IMR-90 (cell line): Measurements from ENCODE around the gene ARHGAP10. TPM values are rescaled to one million over a fixed set of nuclear protein-coding genes. Genes with fewer than 3 reads are reported as not detected.

ENCODE experiments used
- ATAC-seq: fragments of 200-7000 bp; cut with Tn5 transposase; 2 replicates; pipeline ENCODE4 v1.9.1; 2020; ENCODE audit warnings: low read depth, mild to moderate bottlenecking, moderate library complexity
- BruUV-seq: library from RNA; stranded (reverse); fragments of 400-500 nt; replicated peaks from 2 replicates; lab custom pipeline; 2021; lab: Mats Ljungman, UMichigan
- CTCF ChIA-PET: fragments of 300-600 bp; formaldehyde crosslinking; extraction: SDS; loops from one replicate; lab custom pipeline; 2021; ENCODE audit warnings: antibody characterized with exemption; lab: Yijun Ruan, JAX
- POLR2A ChIA-PET: fragments of 300-600 bp; sonication (Branson Sonifier 250); formaldehyde crosslinking; loops from one replicate; lab custom pipeline; 2022; ENCODE audit warnings: antibody characterized with exemption; ENCODE audit not compliant: unreplicated experiment; lab: Charles Lee
- DNase-seq: peaks from one replicate; pipeline ENCODE4 v3.0.0; 2013
- H2AFZ ChIP-seq: replicated peaks from 2 replicates; pipeline ENCODE3; 2013; ENCODE audit warnings: low read length, mild to moderate bottlenecking; ENCODE audit not compliant: poor library complexity
- H2AK5ac ChIP-seq: 2 replicates; pipeline ENCODE4 v1.6.1; 2013; ENCODE audit warnings: low read depth, low read length, inconsistent platforms
- H2AK9ac ChIP-seq: replicated peaks from 2 replicates; pipeline ENCODE3; 2013; ENCODE audit warnings: mild to moderate bottlenecking, low read depth, low read length, moderate library complexity; ENCODE audit not compliant: poor library complexity
- H2BK120ac ChIP-seq: 2 replicates; pipeline ENCODE4 v1.6.1; 2013; ENCODE audit warnings: low read depth, low read length, inconsistent platforms
- H2BK15ac ChIP-seq: 3 replicates; pipeline ENCODE4 v1.6.1; 2013; ENCODE audit warnings: low read depth, low read length, inconsistent platforms
- H2BK20ac ChIP-seq: 2 replicates; pipeline ENCODE4 v1.6.1; 2013; ENCODE audit warnings: low read depth, mild to moderate bottlenecking, inconsistent platforms, low read length, moderate library complexity
- H2BK5ac ChIP-seq: 2 replicates; pipeline ENCODE4 v1.6.1; 2013; ENCODE audit warnings: mild to moderate bottlenecking, low read depth, low read length, inconsistent platforms; ENCODE audit not compliant: poor library complexity, severe bottlenecking
- H3K14ac ChIP-seq: replicated peaks from 2 replicates; pipeline ENCODE4 v1.6.1; 2013; ENCODE audit warnings: low read depth, low read length, inconsistent platforms
- H3K18ac ChIP-seq: 2 replicates; pipeline ENCODE4 v1.6.1; 2013; ENCODE audit warnings: low read depth, low read length, control low read depth
- H3K23ac ChIP-seq: 2 replicates; pipeline ENCODE4 v1.6.1; 2013; ENCODE audit warnings: low read depth, low read length, inconsistent platforms
- H3K27ac ChIP-seq: 2 replicates; pipeline ENCODE4 v1.5.1; 2013; ENCODE audit warnings: mild to moderate bottlenecking, control low read depth, low read length; ENCODE audit not compliant: insufficient read depth
- H3K27me3 ChIP-seq: 2 replicates; pipeline ENCODE4 v1.6.1; 2013; ENCODE audit warnings: low read length; ENCODE audit not compliant: control insufficient read depth, insufficient read depth
- H3K36me3 ChIP-seq: 2 replicates; pipeline ENCODE4 v1.6.1; 2013; ENCODE audit warnings: low read length, mixed read lengths; ENCODE audit not compliant: control insufficient read depth, insufficient read depth
- H3K4ac ChIP-seq: 2 replicates; pipeline ENCODE4 v1.6.1; 2013; ENCODE audit warnings: low read depth, low read length, inconsistent platforms
- H3K4me1 ChIP-seq: 2 replicates; pipeline ENCODE4 v1.6.1; 2013; ENCODE audit warnings: low read length, mixed read lengths; ENCODE audit not compliant: control insufficient read depth, insufficient read depth
- H3K4me2 ChIP-seq: 2 replicates; pipeline ENCODE4 v1.6.1; 2013; ENCODE audit warnings: low read depth, mild to moderate bottlenecking, control low read depth, low read length, moderate library complexity
- H3K4me3 ChIP-seq: 2 replicates; pipeline ENCODE4 v1.5.1; 2013; ENCODE audit warnings: low read depth, mild to moderate bottlenecking, control low read depth, low read length, moderate library complexity; ENCODE audit not compliant: insufficient read depth
- H3K56ac ChIP-seq: 2 replicates; pipeline ENCODE4 v1.6.1; 2013; ENCODE audit warnings: low read length, inconsistent platforms; ENCODE audit not compliant: insufficient read depth; ENCODE audit errors: extremely low read depth
- H3K79me1 ChIP-seq, 2 experiments: 2 replicates each; pipeline ENCODE4 v1.6.1; 2013; ENCODE audit warnings: low read length in 2 of 2, inconsistent platforms in 1 of 2, low read depth in 1 of 2
- H3K9ac ChIP-seq: 2 replicates; pipeline ENCODE4 v1.6.1; 2013; ENCODE audit warnings: low read depth, low read length, control low read depth
- H3K9me1 ChIP-seq: 2 replicates; pipeline ENCODE4 v1.6.1; 2013; ENCODE audit warnings: low read length, inconsistent platforms; ENCODE audit not compliant: insufficient read depth
- H3K9me3 ChIP-seq: 2 replicates; pipeline ENCODE4 v1.6.1; 2013; ENCODE audit warnings: low read length; ENCODE audit not compliant: control insufficient read depth, insufficient read depth
- H4K20me1 ChIP-seq: 2 replicates; pipeline ENCODE4 v1.6.1; 2013; ENCODE audit warnings: low read length, inconsistent platforms; ENCODE audit not compliant: insufficient read depth
- H4K5ac ChIP-seq: 2 replicates; pipeline ENCODE4 v1.6.1; 2013; ENCODE audit warnings: mild to moderate bottlenecking, low read depth, low read length, control low read depth
- H4K8ac ChIP-seq, 2 experiments: 2 replicates each; pipeline ENCODE4 v1.6.1; 2013; ENCODE audit warnings: low read depth in 2 of 2, low read length in 2 of 2, control low read depth in 1 of 2, inconsistent platforms in 1 of 2
- H4K91ac ChIP-seq: 2 replicates; pipeline ENCODE4 v1.6.1; 2013; ENCODE audit warnings: low read depth, low read length, inconsistent platforms; ENCODE audit not compliant: insufficient read depth
- BHLHE40 ChIP-seq: fragments of 150-350 bp; IDR thresholded peaks from 2 replicates; pipeline ENCODE4 v1.6.1; 2016; ENCODE audit warnings: mild to moderate bottlenecking, low read depth, low read length
- CEBPB ChIP-seq: IDR thresholded peaks from 2 replicates; pipeline ENCODE4 v1.6.1; 2012; ENCODE audit warnings: low read depth, low read length, improper control_type of control experiment
- CHD1 ChIP-seq: IDR thresholded peaks from 2 replicates; pipeline ENCODE4 v1.6.1; 2012; ENCODE audit warnings: low read depth, low read length, improper control_type of control experiment
- CTCF ChIP-seq: conservative IDR thresholded peaks from 2 replicates; pipeline ENCODE4 v1.5.1; 2012; ENCODE audit warnings: mild to moderate bottlenecking, low read depth, low read length, improper control_type of control experiment
- MAFK ChIP-seq: IDR thresholded peaks from 2 replicates; pipeline ENCODE4 v1.6.1; 2012; ENCODE audit warnings: low read depth, low read length, improper control_type of control experiment
- MAZ ChIP-seq: IDR thresholded peaks from 2 replicates; pipeline ENCODE4 v1.6.1; 2012; ENCODE audit warnings: low read depth, mild to moderate bottlenecking, low read length, improper control_type of control experiment, moderate library complexity, borderline replicate concordance
- POLR2A ChIP-seq: IDR thresholded peaks from 2 replicates; pipeline ENCODE4 v1.6.1; 2012; ENCODE audit warnings: mild to moderate bottlenecking, low read depth, low read length
- RCOR1 ChIP-seq: IDR thresholded peaks from 2 replicates; pipeline ENCODE4 v1.6.1; 2012; ENCODE audit warnings: mild to moderate bottlenecking, low read length, improper control_type of control experiment; ENCODE audit not compliant: insufficient replicate concordance
- RFX5 ChIP-seq: IDR thresholded peaks from 2 replicates; pipeline ENCODE4 v1.8.0; 2012; ENCODE audit warnings: low read depth, mild to moderate bottlenecking, low read length, moderate library complexity
- SMC3 ChIP-seq: fragments of 150-350 bp; IDR thresholded peaks from 2 replicates; pipeline ENCODE4 v1.6.1; 2016; ENCODE audit warnings: low read depth, mild to moderate bottlenecking, antibody characterized with exemption, low read length, moderate library complexity
- WGBS, 2 experiments: methylation state at CpG; one replicate each; pipeline versions ENCODE4 v1.1.5 to v1.1.7; 2013; ENCODE audit warnings: missing lambda C conversion rate in 2 of 2; ENCODE audit not compliant: insufficient read length in 1 of 2; ENCODE audit errors: extremely low coverage in 2 of 2; 5-methylcytosine and 5-hydroxymethylcytosine counted together
- dilution Hi-C: fragments of 300-500 bp; cut with HindIII; formaldehyde crosslinking; loops from one replicate; pipeline ENCODE4 v1.14.3; 2018; ENCODE audit warnings: low sequenced_read_pairs; ENCODE audit not compliant: unreplicated experiment
- in situ Hi-C: fragments of 300-500 bp; cut with MboI; formaldehyde crosslinking; loops from 3 replicates; pipeline ENCODE4 v1.14.3; 2019; ENCODE audit warnings: low sequenced_read_pairs, inconsistent platforms, mixed read lengths
- intact Hi-C: fragments of 100-400 bp; cut with micrococcal nuclease; formaldehyde crosslinking; loops from 2 replicates; pipeline ENCODE4 v1.10.0; 2022
- polyA plus RNA-seq, 3 experiments: library from polyadenylated mRNA; depleted of rRNA; stranded (reverse); fragments of >200 nt; gene quantifications; 2 replicates each; pipeline ENCODE4 v1.2.3, GENCODE V29; 2012; ENCODE audit warnings: low replicate concordance in 1 of 3
- total RNA-seq: library from RNA; depleted of rRNA; stranded (reverse); fragments of >200 nt; gene quantifications from 2 replicates; pipeline ENCODE4 v1.2.3, GENCODE V29; 2012
- TF ChIP-seq, protein P1 (sequence below): fragments of 150-350 bp; IDR thresholded peaks from 2 replicates; pipeline ENCODE4 v1.6.1; 2017; ENCODE audit warnings: mild to moderate bottlenecking, antibody characterized with exemption, low read length, low read depth

The ARHGAP10 gene
- total and polyA plus RNA-seq, 2 of the 4 experiments (the other 2 are of a cell fraction): 27.1 to 29.4 TPM

DNA sequence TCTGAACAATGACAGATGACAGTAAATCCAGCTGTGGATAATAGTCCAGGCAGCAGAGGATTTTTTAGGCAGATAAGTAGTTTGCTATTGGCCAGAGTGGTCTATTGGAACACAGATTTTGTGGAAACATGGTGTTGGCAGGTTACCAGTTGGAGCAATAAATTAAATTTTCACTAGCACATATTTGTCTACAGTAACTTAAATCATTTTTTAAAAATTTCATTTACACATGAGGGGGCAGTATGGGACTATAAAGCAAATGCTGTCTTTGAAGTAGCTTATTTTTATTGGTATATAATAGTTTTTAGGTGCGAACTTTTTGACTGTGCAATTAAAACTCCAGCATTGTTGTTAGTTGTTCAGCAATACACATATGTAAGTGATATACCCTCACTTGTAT, 289.8 kb downstream of the ARHGAP10 start:
- BruUV-seq: no TSS peak
- in situ Hi-C loops (no loop called here), dilution Hi-C loops (no loop called here), intact Hi-C loops (no loop called here)
- Histone ChIP-seq H2BK20ac (no peak overlapping the region), H3K14ac (no peak overlapping the region), H3K9me1 (peaks cover 6% of the 10 kb centered on the region; the same call in 1 of the 2 replicates), H4K8ac (no peak overlapping the region), H4K20me1 (peaks cover 5% of the 10 kb centered on the region; the same call in 1 of the 2 replicates), H3K4me3 (no peak overlapping the region), H3K27ac (no peak overlapping the region), H3K9ac (no peak overlapping the region), H3K9me3 (no peaks in the 10 kb centered on the region), H3K18ac (no peak overlapping the region), H2BK15ac (no peak overlapping the region), H4K91ac (no peak overlapping the region), H3K36me3 (peaks cover 7% of the 10 kb centered on the region), H3K4me1 (peaks cover 2% of the 10 kb centered on the region; the same call in 1 of the 2 replicates), H2AK5ac (no peak overlapping the region), H2AFZ (no peak overlapping the region), H3K4ac (no peak overlapping the region), H4K5ac (no peak overlapping the region), H3K79me1 (peaks cover 6 to 16% of the 10 kb centered on the region in 2 experiments; a peak in 3 of 4 replicates), H3K27me3 (no peaks in the 10 kb centered on the region), H2AK9ac (no peak overlapping the region), H3K4me2 (no peak overlapping the region), H3K56ac (no peak overlapping the region), H2BK120ac (no peak overlapping the region), H3K23ac (no peak overlapping the region), H2BK5ac (no peak overlapping the region)
- ATAC-seq (no peak), DNase-seq (no peak)
- ChIA-PET CTCF (no interaction called here), POLR2A (no interaction called here)
- WGBS, 2 experiments: no CpG with 5 or more reads among the region's 1 CpG
- TF ChIP-seq SMC3: no peak
- no peak for TF ChIP-seq RFX5
- TF ChIP-seq MAZ: no peak
- no peak for TF ChIP-seq RCOR1
- no peak for TF ChIP-seq MAFK
- TF ChIP-seq CEBPB: no peak
- no peak for TF ChIP-seq CHD1
- no peak for TF ChIP-seq POLR2A
- TF ChIP-seq BHLHE40: no peak
- TF ChIP-seq, protein P1, sequence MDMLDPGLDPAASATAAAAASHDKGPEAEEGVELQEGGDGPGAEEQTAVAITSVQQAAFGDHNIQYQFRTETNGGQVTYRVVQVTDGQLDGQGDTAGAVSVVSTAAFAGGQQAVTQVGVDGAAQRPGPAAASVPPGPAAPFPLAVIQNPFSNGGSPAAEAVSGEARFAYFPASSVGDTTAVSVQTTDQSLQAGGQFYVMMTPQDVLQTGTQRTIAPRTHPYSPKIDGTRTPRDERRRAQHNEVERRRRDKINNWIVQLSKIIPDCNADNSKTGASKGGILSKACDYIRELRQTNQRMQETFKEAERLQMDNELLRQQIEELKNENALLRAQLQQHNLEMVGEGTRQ: no peak
- no peak for TF ChIP-seq CTCF
